GM23338 (cell line): ENCODE measurements around the gene DCST2. TPM values are rescaled to one million over a fixed set of nuclear protein-coding genes. Genes with fewer than 3 reads are reported as not detected.

Experiments
- ATAC-seq: fragments of 200-7000 bp; cut with Tn5 transposase; 3 replicates; pipeline ENCODE4 v1.9.1; 2020
- DNase-seq: peaks from one replicate; pipeline ENCODE4 v3.0.0-alpha.2; 2015; ENCODE audit warnings: low spot score
- H2AFZ ChIP-seq: fragments of 200-600 bp; sonication (generic); 2 replicates; pipeline ENCODE4 v1.8.0; 2016; ENCODE audit warnings: antibody characterized with exemption, mild to moderate bottlenecking, moderate library complexity
- H3F3A ChIP-seq: fragments of 200-600 bp; sonication (generic); replicated peaks from 2 replicates; pipeline ENCODE4 v1.8.0; 2017; ENCODE audit warnings: antibody characterized with exemption, mixed run types, low read depth
- H3K27ac ChIP-seq: fragments of 200-600 bp; sonication (generic); 2 replicates; pipeline ENCODE4 v1.6.1; 2016; ENCODE audit warnings: low read depth
- H3K27me3 ChIP-seq: fragments of 200-600 bp; sonication (generic); 2 replicates; pipeline ENCODE4 v1.8.0; 2016; ENCODE audit warnings: mild to moderate bottlenecking, mixed run types, moderate library complexity; ENCODE audit not compliant: insufficient read depth
- H3K36me3 ChIP-seq: fragments of 200-600 bp; sonication (generic); 2 replicates; pipeline ENCODE4 v1.8.0; 2016; ENCODE audit warnings: mild to moderate bottlenecking; ENCODE audit not compliant: insufficient read depth
- H3K4me1 ChIP-seq: fragments of 200-600 bp; sonication (generic); 2 replicates; pipeline ENCODE4 v1.8.0; 2016; ENCODE audit warnings: mild to moderate bottlenecking, moderate library complexity; ENCODE audit not compliant: insufficient read depth
- H3K4me2 ChIP-seq: fragments of 200-600 bp; sonication (generic); 2 replicates; pipeline ENCODE4 v1.7.1; 2017; ENCODE audit warnings: mixed run types
- H3K4me3 ChIP-seq: fragments of 200-600 bp; sonication (generic); 2 replicates; pipeline ENCODE4 v1.6.1; 2016; ENCODE audit warnings: mixed run types
- H3K79me2 ChIP-seq: fragments of 200-600 bp; sonication (generic); replicated peaks from 2 replicates; pipeline ENCODE4 v1.8.0; 2017; ENCODE audit warnings: mild to moderate bottlenecking; ENCODE audit not compliant: insufficient read depth
- H3K9me2 ChIP-seq: fragments of 200-600 bp; sonication (generic); 2 replicates; pipeline ENCODE4 v1.8.0; 2017; ENCODE audit not compliant: insufficient read depth
- H4K20me1 ChIP-seq: fragments of 200-600 bp; sonication (generic); replicated peaks from 2 replicates; pipeline ENCODE4 v1.8.0; 2017; ENCODE audit warnings: mild to moderate bottlenecking; ENCODE audit not compliant: insufficient read depth
- H3K27ac Mint-ChIP-seq: 2 replicates; pipeline ENCODE4 v1.8.0; 2020; ENCODE audit warnings: inconsistent platforms, mild to moderate bottlenecking, moderate library complexity, mixed read lengths
- H3K27me3 Mint-ChIP-seq: 3 replicates; pipeline ENCODE4 v1.8.0; 2022; ENCODE audit warnings: low read depth, mild to moderate bottlenecking, moderate library complexity, mixed read lengths, inconsistent platforms; ENCODE audit not compliant: insufficient read depth, poor library complexity
- H3K36me3 Mint-ChIP-seq: 3 replicates; pipeline ENCODE4 v1.8.0; 2021; ENCODE audit warnings: low read depth, mild to moderate bottlenecking, inconsistent platforms, moderate library complexity, mixed read lengths
- H3K4me1 Mint-ChIP-seq: 3 replicates; pipeline ENCODE4 v1.8.0; 2020; ENCODE audit warnings: mild to moderate bottlenecking, inconsistent platforms, mixed read lengths
- H3K4me3 Mint-ChIP-seq: 3 replicates; pipeline ENCODE4 v1.8.0; 2021; ENCODE audit warnings: moderate library complexity, mild to moderate bottlenecking, inconsistent platforms, mixed read lengths
- H3K9me3 Mint-ChIP-seq: 3 replicates; pipeline ENCODE4 v1.8.0; 2020; ENCODE audit warnings: moderate library complexity, mild to moderate bottlenecking, inconsistent platforms, mixed read lengths
- CREB1 ChIP-seq: fragments of 250-450 bp; sonication (Bioruptor Pico); IDR thresholded peaks from 2 replicates; pipeline ENCODE4 v1.5.0; 2020; ENCODE audit warnings: low read depth, mild to moderate bottlenecking, moderate library complexity
- CTCF ChIP-seq, 2 experiments: fragments of 200-600 bp in 1 of 2; sonication (generic) in 1 of 2; conservative IDR thresholded peaks; 2 replicates each; pipeline versions ENCODE4 v1.5.1 to v1.6.1; 2016 to 2017; ENCODE audit warnings: antibody characterized with exemption in 2 of 2, low read depth in 2 of 2, mild to moderate bottlenecking in 2 of 2, moderate library complexity in 1 of 2
- ETS1 ChIP-seq: IDR thresholded peaks from 2 replicates; pipeline ENCODE4 v1.6.1; 2016; ENCODE audit warnings: antibody characterized with exemption
- EZH2 ChIP-seq: fragments of 200-600 bp; sonication (generic); IDR thresholded peaks from one replicate; pipeline ENCODE4 v1.8.0; 2017; ENCODE audit warnings: antibody characterized with exemption, mild to moderate bottlenecking, low read depth; ENCODE audit not compliant: unreplicated experiment
- EZH2phosphoT487 ChIP-seq: fragments of 200-600 bp; sonication (generic); IDR thresholded peaks from one replicate; pipeline ENCODE4 v1.8.1; 2018; ENCODE audit warnings: antibody characterized with exemption; ENCODE audit not compliant: unreplicated experiment
- JUNB ChIP-seq: IDR thresholded peaks from one replicate; pipeline ENCODE4 v1.6.1; 2016; ENCODE audit warnings: antibody characterized with exemption; ENCODE audit not compliant: unreplicated experiment
- NANOG ChIP-seq: IDR thresholded peaks from 2 replicates; pipeline ENCODE4 v1.6.1; 2016; ENCODE audit warnings: antibody characterized with exemption, borderline replicate concordance
- POLR2AphosphoS5 ChIP-seq: IDR thresholded peaks from 2 replicates; pipeline ENCODE4 v1.6.1; 2016; ENCODE audit warnings: antibody characterized with exemption, low read depth
- REST ChIP-seq: IDR thresholded peaks from one replicate; pipeline ENCODE4 v1.6.1; 2018; ENCODE audit warnings: antibody characterized with exemption; ENCODE audit not compliant: unreplicated experiment
- STAT1 ChIP-seq: IDR thresholded peaks from one replicate; pipeline ENCODE4 v1.6.1; 2016; ENCODE audit warnings: antibody characterized with exemption; ENCODE audit not compliant: unreplicated experiment
- ZNF114 ChIP-seq: fragments of 250-450 bp; sonication (Bioruptor Pico); IDR thresholded peaks from 2 replicates; pipeline ENCODE4 v1.5.0; 2020; ENCODE audit warnings: mild to moderate bottlenecking, moderate library complexity
- ZNF331 ChIP-seq: fragments of 250-450 bp; sonication (Bioruptor Pico); IDR thresholded peaks from 2 replicates; pipeline ENCODE4 v1.5.0; 2020; ENCODE audit warnings: low read depth, mild to moderate bottlenecking, moderate library complexity
- ZNF462 ChIP-seq: fragments of 250-450 bp; sonication (Bioruptor Pico); IDR thresholded peaks from 2 replicates; pipeline ENCODE4 v1.5.0; 2020; ENCODE audit warnings: mild to moderate bottlenecking, moderate library complexity
- polyA plus RNA-seq: library from polyadenylated mRNA; unstranded; fragments of >200 nt; fragmentation: Nextera tagmentation; extraction: Ambion mirVana; gene quantifications from 2 replicates; pipeline ENCODE4 v1.2.1, GENCODE V29; 2016
- total RNA-seq: library from RNA; depleted of rRNA; stranded (reverse); fragments of >200 nt; shearing (Covaris generic); gene quantifications from 2 replicates; pipeline ENCODE4 v1.2.3, GENCODE V29; 2014

Gene DCST2
- total and polyA plus RNA-seq, 2 experiments from 2014 or later: 0.78 TPM; not detected in 1

GRCh38 chr1:155002464-155003226, 30.9 kb downstream of the DCST2 start, which contains the start of gene ZBTB7B:
Gene ZBTB7B, plus strand, starts transcription at chr1:155002802. Its CDS starts 11,859 bp downstream, at chr1:155014661.
- no peaks in the 10 kb centered on the region for H3K36me3 ChIP-seq
- H3F3A ChIP-seq: peaks cover 16% of the 10 kb centered on the region
- H4K20me1 ChIP-seq: no peaks in the 10 kb centered on the region; the same call in 1 of the 2 replicates
- no peaks in the 10 kb centered on the region for H3K9me2 ChIP-seq
- H3K4me3 ChIP-seq: peak within 1 kb of the TSS; percentile 96
- no peak for TF ChIP-seq CREB1 (CRISPR knock-in tag)
- no peak for TF ChIP-seq STAT1
- TF ChIP-seq ETS1: no peak
- TF ChIP-seq REST: no peak
- no peak for TF ChIP-seq ZNF331 (CRISPR knock-in tag)
- no peak for TF ChIP-seq ZNF462 (CRISPR knock-in tag)
- TF ChIP-seq ZNF114: no peak
- TF ChIP-seq EZH2phosphoT487: no peak
- TF ChIP-seq JUNB: no peak
- no peak for TF ChIP-seq NANOG
- TF ChIP-seq CTCF (conservative IDR thresholded peaks at IDR 0.05; ENCODE audit: low read depth in 2 of 2): no peak
- no peak for TF ChIP-seq POLR2AphosphoS5
- no peak for TF ChIP-seq EZH2
- ATAC-seq: no peak
- peaks cover 4% of the 10 kb centered on the region; the same call in 1 of the 3 replicates for H3K36me3 Mint-ChIP-seq
- peak within 1 kb of the TSS; percentile 92 for H3K27ac Mint-ChIP-seq
- H3K9me3 Mint-ChIP-seq: no peaks in the 10 kb centered on the region
- no peak within 1 kb of the TSS for H2AFZ ChIP-seq
- H3K4me1 ChIP-seq: peaks cover 18% of the 10 kb centered on the region
- H3K4me3 Mint-ChIP-seq: peak within 1 kb of the TSS; percentile 92
- no peaks in the 10 kb centered on the region for H3K27me3 ChIP-seq
- peak within 1 kb of the TSS; percentile 95 for H3K27ac ChIP-seq
- H3K4me1 Mint-ChIP-seq: peaks cover 40% of the 10 kb centered on the region
- H3K27me3 Mint-ChIP-seq: peaks cover 21% of the 10 kb centered on the region
- peak within 1 kb of the TSS; percentile 96 for H3K4me2 ChIP-seq
- peaks cover 35% of the 10 kb centered on the region for H3K79me2 ChIP-seq
- no peak for DNase-seq
